K562 (cell line): Measurements from ENCODE around the gene FAM168B. TPM values are rescaled to one million over a fixed set of nuclear protein-coding genes. Genes with fewer than 3 reads are reported as not detected.

Experiments
- ATAC-seq: fragments of 200-7000 bp; cut with Tn5 transposase; 3 replicates; pipeline ENCODE4 v1.9.1; 2020; ENCODE audit warnings: moderate library complexity
- BruUV-seq: library from RNA; stranded (reverse); fragments of 400-500 nt; replicated peaks from 2 replicates; lab custom pipeline; 2021; lab: Mats Ljungman, UMichigan
- CTCF ChIA-PET: fragments of 300-600 bp; formaldehyde crosslinking; extraction: SDS; loops from one replicate; lab custom pipeline; 2021; ENCODE audit warnings: low intra/inter-chr PET ratio; lab: Yijun Ruan, JAX
- POLR2A ChIA-PET: fragments of 300-600, 350-650 bp; sonication (Branson Sonifier 250); formaldehyde crosslinking; extraction: SDS; loops from one replicate; lab custom pipeline; 2021; ENCODE audit warnings: antibody characterized with exemption, inconsistent platforms; lab: Yijun Ruan, JAX
- DNase-seq, 4 experiments: peaks; one replicate each; pipeline versions ENCODE4 v3.0.0 to v3.0.0-alpha.2; 2011 to 2018; ENCODE audit warnings: low spot score in 3 of 4, mixed read lengths in 3 of 4; ENCODE audit errors: extremely low read depth in 1 of 4
- FAIRE-seq: peaks from 2 replicates; lab custom pipeline; 2011; peaks lifted over from hg19 to GRCh38; lab: Jason Lieb, UNC
- H2AFZ ChIP-seq: 2 replicates; pipeline ENCODE4 v1.6.0; 2011; ENCODE audit warnings: low read depth, low read length, control low read depth, inconsistent platforms
- H3K27ac ChIP-seq: fragments of 200-600 bp; 3 replicates; pipeline ENCODE4 v1.8.0; 2011; ENCODE audit warnings: low read depth, mild to moderate bottlenecking, control low read depth, inconsistent platforms, low read length, moderate library complexity, mixed read lengths; ENCODE audit errors: extremely low read depth
- H3K27me3 ChIP-seq, 2 experiments: fragments of 300-600 bp in 1 of 2; 2 replicates in 1 of 2; 3 replicates in 1 of 2; pipeline versions ENCODE4 v1.6.0 to v1.8.0; 2011; ENCODE audit warnings: inconsistent platforms in 2 of 2, low read length in 2 of 2, mild to moderate bottlenecking in 1 of 2, mixed read lengths in 1 of 2, moderate library complexity in 1 of 2; ENCODE audit not compliant: control insufficient read depth in 2 of 2, insufficient read depth in 2 of 2
- H3K36me3 ChIP-seq: fragments of 300-600 bp; 3 replicates; pipeline ENCODE4 v1.8.0; 2011; ENCODE audit warnings: mild to moderate bottlenecking, low read length, inconsistent platforms; ENCODE audit not compliant: control insufficient read depth, insufficient read depth
- H3K4me1 ChIP-seq, 2 experiments: fragments of 200-600 bp in 1 of 2; replicated peaks in 1 of 2; 2 replicates in 1 of 2; 3 replicates in 1 of 2; pipeline versions ENCODE4 v1.5.1 to v1.8.0; 2011; ENCODE audit warnings: inconsistent platforms in 2 of 2, low read length in 2 of 2, mild to moderate bottlenecking in 1 of 2, mixed read lengths in 1 of 2, moderate library complexity in 1 of 2; ENCODE audit not compliant: control insufficient read depth in 2 of 2, insufficient read depth in 2 of 2
- H3K4me2 ChIP-seq: 2 replicates; pipeline ENCODE4 v1.6.1; 2011; ENCODE audit warnings: low read length, control low read depth, inconsistent platforms, mixed read lengths; ENCODE audit not compliant: insufficient read depth
- H3K4me3 ChIP-seq: fragments of 200-600 bp; sonication (generic), shearing (Covaris generic); 2 replicates; pipeline ENCODE4 v1.5.1; 2016; ENCODE audit warnings: control low read depth, inconsistent platforms
- H3K79me2 ChIP-seq: fragments of 200-600 bp; 3 replicates; pipeline ENCODE4 v1.8.0; 2011; ENCODE audit warnings: low read length, inconsistent platforms; ENCODE audit not compliant: control insufficient read depth, insufficient read depth
- H3K9ac ChIP-seq, 2 experiments: 2 replicates each; pipeline versions ENCODE4 v1.6.0 to v1.6.1; 2011; ENCODE audit warnings: low read depth in 2 of 2, low read length in 2 of 2, control low read depth in 1 of 2, inconsistent platforms in 1 of 2, mild to moderate bottlenecking in 1 of 2, mixed read lengths in 1 of 2; ENCODE audit not compliant: insufficient read depth in 1 of 2
- H3K9me1 ChIP-seq: one replicate; pipeline ENCODE4 v1.6.0; 2011; ENCODE audit warnings: inconsistent platforms, mild to moderate bottlenecking, low read length, moderate library complexity; ENCODE audit not compliant: control insufficient read depth, insufficient read depth
- H3K9me3 ChIP-seq: replicated peaks from 2 replicates; pipeline ENCODE4 v1.5.1; 2011; ENCODE audit warnings: low read depth, low read length, inconsistent platforms; ENCODE audit not compliant: control insufficient read depth, insufficient read depth
- H4K20me1 ChIP-seq: replicated peaks from 2 replicates; pipeline ENCODE4 v1.6.1; 2011; ENCODE audit warnings: low read length, inconsistent platforms, mixed read lengths; ENCODE audit not compliant: control insufficient read depth, insufficient read depth
- CBX3 ChIP-seq, 2 experiments: IDR thresholded peaks; 1 replicate in 1 of 2; 2 replicates in 1 of 2; pipeline ENCODE4 v1.6.1; 2012; ENCODE audit warnings: inconsistent platforms in 2 of 2, low read length in 2 of 2, borderline replicate concordance in 1 of 2, control low read depth in 1 of 2
- WGBS: fragments of 100-300 bp; shearing (Covaris generic); methylation state at CpG from one replicate; pipeline ENCODE4 v1.1.6; 2016; ENCODE audit warnings: low coverage, mixed read lengths; ENCODE audit not compliant: insufficient coverage; ENCODE audit errors: missing lambda C conversion rate; 5-methylcytosine and 5-hydroxymethylcytosine counted together
- in situ Hi-C: fragments of 300-500 bp; cut with MboI; formaldehyde crosslinking; loops from 4 replicates; pipeline ENCODE4 v1.15.0; 2018; ENCODE audit warnings: inconsistent platforms, mixed read lengths
- intact Hi-C: fragments of 100-400 bp; cut with micrococcal nuclease; formaldehyde crosslinking; loops from 2 replicates; pipeline ENCODE4 v1.14.2; 2022
- polyA plus RNA-seq, 8 experiments: library from polyadenylated mRNA; depleted of rRNA in 4 of 8; stranded (reverse) in 5 of 8; unstranded in 3 of 8; fragments of >200 nt; fragmentation: Nextera tagmentation in 2 of 8; fragmentation: Illumina TruSeq in 1 of 8; extraction: Ambion mirVana in 2 of 8; extraction: Trizol in 1 of 8; gene quantifications; 2 replicates each; pipeline versions ENCODE4 v1.2.1 to v1.2.3, GENCODE V29; 2011 to 2014; ENCODE audit warnings: inconsistent platforms in 1 of 8, missing spikeins in 1 of 8
- total RNA-seq, 7 experiments: library from RNA; depleted of rRNA in 6 of 7; stranded (reverse); fragments of >200 nt in 6 of 7; fragmentation: Illumina TruSeq in 2 of 7; extraction: Trizol in 2 of 7; gene quantifications; 2 replicates each; pipeline versions ENCODE4 v1.2.1 to v1.2.3, GENCODE V29; 2011 to 2021; ENCODE audit warnings: low replicate concordance in 1 of 7
- TF ChIP-seq, protein P1 (sequence below): sonication (generic); formaldehyde crosslinking; IDR thresholded peaks from 2 replicates; pipeline ENCODE4 v1.8.0; 2023; ENCODE audit warnings: mild to moderate bottlenecking, missing genetic modification reagents
- TF ChIP-seq, protein P2 (sequence below): sonication (generic); formaldehyde crosslinking; IDR thresholded peaks from 2 replicates; pipeline ENCODE4 v1.8.1; 2022; ENCODE audit warnings: missing genetic modification reagents
- TF ChIP-seq, protein P3 (sequence below): fragments of 200-600 bp; sonication (generic); IDR thresholded peaks from one replicate; pipeline ENCODE4 v1.6.1; 2012; ENCODE audit warnings: mild to moderate bottlenecking, low read depth, low read length, inconsistent platforms

Gene FAM168B
- total and polyA plus RNA-seq, 9 of the 15 experiments (the other 6 are each of a cell fraction or from before 2014, with no cell fraction given), result 3.3 to 76.0 (median 46.1) TPM

DNA sequence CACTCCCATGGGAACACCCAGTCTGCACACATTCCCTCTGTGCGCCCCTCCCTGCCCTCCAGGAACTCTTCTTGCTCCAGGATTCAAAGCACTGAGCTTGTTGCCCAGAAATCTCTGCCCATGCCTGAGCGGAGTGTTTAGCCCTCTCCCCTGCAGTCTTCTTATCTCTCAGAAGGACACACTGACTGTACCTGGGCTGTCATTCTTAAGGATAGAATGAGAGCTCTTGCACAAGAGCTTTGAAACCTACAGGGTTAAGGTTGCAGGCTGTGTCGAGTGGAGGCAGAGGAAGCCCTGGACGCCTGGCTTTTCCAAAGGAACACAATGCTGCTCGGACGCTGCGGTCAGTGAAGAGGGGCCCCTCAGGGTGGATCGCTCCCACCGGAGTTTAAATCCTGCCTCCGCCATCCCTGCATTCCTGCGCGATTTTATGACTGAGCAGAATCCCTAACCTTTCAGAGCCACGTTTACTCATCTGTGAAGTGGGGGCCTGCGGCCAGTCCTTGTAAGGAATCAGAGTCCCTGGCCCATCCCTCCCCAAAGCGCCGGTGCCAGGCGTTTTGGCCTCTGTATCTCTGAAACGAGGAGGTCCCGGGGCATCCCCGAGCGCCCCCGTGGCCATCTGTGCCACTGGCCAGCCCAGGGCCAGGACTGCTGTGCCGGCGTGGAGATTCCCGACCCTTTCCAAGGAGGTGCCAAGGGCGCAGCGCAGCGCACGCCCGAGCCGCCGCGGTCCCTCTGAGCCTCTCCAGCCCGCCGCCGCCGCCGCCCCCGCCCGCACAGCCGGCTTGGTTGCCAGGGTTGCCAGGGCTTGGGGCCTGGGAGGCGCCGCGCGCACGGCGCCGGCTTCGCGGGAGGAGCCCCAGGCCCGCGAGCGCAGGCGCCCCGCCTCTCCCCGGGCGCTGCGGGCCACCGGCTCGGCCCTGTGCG is 58.9 kb downstream of the FAM168B start:
- DNase-seq (no peak), FAIRE-seq (no peak), ATAC-seq (no peak)
- no peak overlapping the region for H2AFZ ChIP-seq
- in situ Hi-C loops (no loop called here), intact Hi-C loops (loop anchor here (10.0 kb wide), 1 partner anchor 1440 kb away; no protein-coding TSS in a partner anchor)
- no peak overlapping the region for H3K4me2 ChIP-seq
- WGBS, result 27% methylated on average over 40 of the region's 61 CpGs
- no peaks in the 10 kb centered on the region for H3K9me1 ChIP-seq
- H3K79me2 ChIP-seq, result no peaks in the 10 kb centered on the region
- no peaks in the 10 kb centered on the region for H3K9me3 ChIP-seq
- peaks cover 8% of the 10 kb centered on the region; the same call in 1 of the 2 replicates for H4K20me1 ChIP-seq
- H3K27me3 ChIP-seq, result peaks cover 3 to 49% of the 10 kb centered on the region in 2 experiments; a peak in 4 of 5 replicates
- no peak overlapping the region for H3K27ac ChIP-seq
- BruUV-seq, result no TSS peak
- H3K36me3 ChIP-seq, result no peaks in the 10 kb centered on the region
- ChIA-PET CTCF (no interaction called here), POLR2A (no interaction called here)
- no peak overlapping the region for H3K4me3 ChIP-seq
- H3K4me1 ChIP-seq, result peaks cover 2 to 14% of the 10 kb centered on the region in 2 experiments; a peak in 4 of 5 replicates
- H3K9ac ChIP-seq, result no peak overlapping the region
- TF ChIP-seq, protein P1, sequence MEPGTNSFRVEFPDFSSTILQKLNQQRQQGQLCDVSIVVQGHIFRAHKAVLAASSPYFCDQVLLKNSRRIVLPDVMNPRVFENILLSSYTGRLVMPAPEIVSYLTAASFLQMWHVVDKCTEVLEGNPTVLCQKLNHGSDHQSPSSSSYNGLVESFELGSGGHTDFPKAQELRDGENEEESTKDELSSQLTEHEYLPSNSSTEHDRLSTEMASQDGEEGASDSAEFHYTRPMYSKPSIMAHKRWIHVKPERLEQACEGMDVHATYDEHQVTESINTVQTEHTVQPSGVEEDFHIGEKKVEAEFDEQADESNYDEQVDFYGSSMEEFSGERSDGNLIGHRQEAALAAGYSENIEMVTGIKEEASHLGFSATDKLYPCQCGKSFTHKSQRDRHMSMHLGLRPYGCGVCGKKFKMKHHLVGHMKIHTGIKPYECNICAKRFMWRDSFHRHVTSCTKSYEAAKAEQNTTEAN (CRISPR knock-in tag), result no peak
- TF ChIP-seq, protein P2, sequence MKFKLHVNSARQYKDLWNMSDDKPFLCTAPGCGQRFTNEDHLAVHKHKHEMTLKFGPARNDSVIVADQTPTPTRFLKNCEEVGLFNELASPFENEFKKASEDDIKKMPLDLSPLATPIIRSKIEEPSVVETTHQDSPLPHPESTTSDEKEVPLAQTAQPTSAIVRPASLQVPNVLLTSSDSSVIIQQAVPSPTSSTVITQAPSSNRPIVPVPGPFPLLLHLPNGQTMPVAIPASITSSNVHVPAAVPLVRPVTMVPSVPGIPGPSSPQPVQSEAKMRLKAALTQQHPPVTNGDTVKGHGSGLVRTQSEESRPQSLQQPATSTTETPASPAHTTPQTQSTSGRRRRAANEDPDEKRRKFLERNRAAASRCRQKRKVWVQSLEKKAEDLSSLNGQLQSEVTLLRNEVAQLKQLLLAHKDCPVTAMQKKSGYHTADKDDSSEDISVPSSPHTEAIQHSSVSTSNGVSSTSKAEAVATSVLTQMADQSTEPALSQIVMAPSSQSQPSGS (CRISPR knock-in tag), result no peak
- no peak for TF ChIP-seq CBX3 (IDR thresholded peaks at IDR 0.05; ENCODE audit: borderline replicate concordance in 1 of 2, low read length in 2 of 2)
- TF ChIP-seq, protein P3, sequence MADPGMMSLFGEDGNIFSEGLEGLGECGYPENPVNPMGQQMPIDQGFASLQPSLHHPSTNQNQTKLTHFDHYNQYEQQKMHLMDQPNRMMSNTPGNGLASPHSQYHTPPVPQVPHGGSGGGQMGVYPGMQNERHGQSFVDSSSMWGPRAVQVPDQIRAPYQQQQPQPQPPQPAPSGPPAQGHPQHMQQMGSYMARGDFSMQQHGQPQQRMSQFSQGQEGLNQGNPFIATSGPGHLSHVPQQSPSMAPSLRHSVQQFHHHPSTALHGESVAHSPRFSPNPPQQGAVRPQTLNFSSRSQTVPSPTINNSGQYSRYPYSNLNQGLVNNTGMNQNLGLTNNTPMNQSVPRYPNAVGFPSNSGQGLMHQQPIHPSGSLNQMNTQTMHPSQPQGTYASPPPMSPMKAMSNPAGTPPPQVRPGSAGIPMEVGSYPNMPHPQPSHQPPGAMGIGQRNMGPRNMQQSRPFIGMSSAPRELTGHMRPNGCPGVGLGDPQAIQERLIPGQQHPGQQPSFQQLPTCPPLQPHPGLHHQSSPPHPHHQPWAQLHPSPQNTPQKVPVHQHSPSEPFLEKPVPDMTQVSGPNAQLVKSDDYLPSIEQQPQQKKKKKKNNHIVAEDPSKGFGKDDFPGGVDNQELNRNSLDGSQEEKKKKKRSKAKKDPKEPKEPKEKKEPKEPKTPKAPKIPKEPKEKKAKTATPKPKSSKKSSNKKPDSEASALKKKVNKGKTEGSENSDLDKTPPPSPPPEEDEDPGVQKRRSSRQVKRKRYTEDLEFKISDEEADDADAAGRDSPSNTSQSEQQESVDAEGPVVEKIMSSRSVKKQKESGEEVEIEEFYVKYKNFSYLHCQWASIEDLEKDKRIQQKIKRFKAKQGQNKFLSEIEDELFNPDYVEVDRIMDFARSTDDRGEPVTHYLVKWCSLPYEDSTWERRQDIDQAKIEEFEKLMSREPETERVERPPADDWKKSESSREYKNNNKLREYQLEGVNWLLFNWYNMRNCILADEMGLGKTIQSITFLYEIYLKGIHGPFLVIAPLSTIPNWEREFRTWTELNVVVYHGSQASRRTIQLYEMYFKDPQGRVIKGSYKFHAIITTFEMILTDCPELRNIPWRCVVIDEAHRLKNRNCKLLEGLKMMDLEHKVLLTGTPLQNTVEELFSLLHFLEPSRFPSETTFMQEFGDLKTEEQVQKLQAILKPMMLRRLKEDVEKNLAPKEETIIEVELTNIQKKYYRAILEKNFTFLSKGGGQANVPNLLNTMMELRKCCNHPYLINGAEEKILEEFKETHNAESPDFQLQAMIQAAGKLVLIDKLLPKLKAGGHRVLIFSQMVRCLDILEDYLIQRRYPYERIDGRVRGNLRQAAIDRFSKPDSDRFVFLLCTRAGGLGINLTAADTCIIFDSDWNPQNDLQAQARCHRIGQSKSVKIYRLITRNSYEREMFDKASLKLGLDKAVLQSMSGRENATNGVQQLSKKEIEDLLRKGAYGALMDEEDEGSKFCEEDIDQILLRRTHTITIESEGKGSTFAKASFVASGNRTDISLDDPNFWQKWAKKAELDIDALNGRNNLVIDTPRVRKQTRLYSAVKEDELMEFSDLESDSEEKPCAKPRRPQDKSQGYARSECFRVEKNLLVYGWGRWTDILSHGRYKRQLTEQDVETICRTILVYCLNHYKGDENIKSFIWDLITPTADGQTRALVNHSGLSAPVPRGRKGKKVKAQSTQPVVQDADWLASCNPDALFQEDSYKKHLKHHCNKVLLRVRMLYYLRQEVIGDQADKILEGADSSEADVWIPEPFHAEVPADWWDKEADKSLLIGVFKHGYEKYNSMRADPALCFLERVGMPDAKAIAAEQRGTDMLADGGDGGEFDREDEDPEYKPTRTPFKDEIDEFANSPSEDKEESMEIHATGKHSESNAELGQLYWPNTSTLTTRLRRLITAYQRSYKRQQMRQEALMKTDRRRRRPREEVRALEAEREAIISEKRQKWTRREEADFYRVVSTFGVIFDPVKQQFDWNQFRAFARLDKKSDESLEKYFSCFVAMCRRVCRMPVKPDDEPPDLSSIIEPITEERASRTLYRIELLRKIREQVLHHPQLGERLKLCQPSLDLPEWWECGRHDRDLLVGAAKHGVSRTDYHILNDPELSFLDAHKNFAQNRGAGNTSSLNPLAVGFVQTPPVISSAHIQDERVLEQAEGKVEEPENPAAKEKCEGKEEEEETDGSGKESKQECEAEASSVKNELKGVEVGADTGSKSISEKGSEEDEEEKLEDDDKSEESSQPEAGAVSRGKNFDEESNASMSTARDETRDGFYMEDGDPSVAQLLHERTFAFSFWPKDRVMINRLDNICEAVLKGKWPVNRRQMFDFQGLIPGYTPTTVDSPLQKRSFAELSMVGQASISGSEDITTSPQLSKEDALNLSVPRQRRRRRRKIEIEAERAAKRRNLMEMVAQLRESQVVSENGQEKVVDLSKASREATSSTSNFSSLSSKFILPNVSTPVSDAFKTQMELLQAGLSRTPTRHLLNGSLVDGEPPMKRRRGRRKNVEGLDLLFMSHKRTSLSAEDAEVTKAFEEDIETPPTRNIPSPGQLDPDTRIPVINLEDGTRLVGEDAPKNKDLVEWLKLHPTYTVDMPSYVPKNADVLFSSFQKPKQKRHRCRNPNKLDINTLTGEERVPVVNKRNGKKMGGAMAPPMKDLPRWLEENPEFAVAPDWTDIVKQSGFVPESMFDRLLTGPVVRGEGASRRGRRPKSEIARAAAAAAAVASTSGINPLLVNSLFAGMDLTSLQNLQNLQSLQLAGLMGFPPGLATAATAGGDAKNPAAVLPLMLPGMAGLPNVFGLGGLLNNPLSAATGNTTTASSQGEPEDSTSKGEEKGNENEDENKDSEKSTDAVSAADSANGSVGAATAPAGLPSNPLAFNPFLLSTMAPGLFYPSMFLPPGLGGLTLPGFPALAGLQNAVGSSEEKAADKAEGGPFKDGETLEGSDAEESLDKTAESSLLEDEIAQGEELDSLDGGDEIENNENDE, result no peak
